ENCODE measurements around the gene KRT24. TPM values are rescaled to one million over a fixed set of nuclear protein-coding genes. Genes with fewer than 3 reads are reported as not detected.

Gene KRT24
- total RNA-seq, 1 experiment from 2014 or later, result not detected

DNA sequence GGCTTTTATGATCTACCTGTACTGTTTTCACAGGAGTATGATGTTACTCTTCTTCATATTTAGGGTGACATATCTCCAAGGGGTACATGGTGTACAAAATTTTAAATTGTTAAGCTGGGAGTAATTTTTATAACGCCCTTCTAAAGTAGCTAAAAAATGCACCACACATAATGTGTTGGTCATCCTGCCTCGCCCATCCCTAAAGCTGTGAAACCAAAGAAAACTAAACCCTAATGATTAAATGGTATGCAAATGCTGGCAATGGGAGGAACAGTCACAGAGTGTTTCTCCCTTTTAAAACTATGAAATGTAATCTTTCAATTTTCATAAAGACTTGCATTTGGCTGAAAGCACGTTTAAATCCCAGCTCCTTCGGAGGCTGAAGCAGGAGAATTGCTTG lies 2.0 kb upstream of the KRT24 start:
- H3K9me3 ChIP-seq (ENCODE audit: control insufficient read depth, insufficient read depth, low read depth, low read length), result no peaks in the 10 kb centered on the region
- TF ChIP-seq, protein P1, sequence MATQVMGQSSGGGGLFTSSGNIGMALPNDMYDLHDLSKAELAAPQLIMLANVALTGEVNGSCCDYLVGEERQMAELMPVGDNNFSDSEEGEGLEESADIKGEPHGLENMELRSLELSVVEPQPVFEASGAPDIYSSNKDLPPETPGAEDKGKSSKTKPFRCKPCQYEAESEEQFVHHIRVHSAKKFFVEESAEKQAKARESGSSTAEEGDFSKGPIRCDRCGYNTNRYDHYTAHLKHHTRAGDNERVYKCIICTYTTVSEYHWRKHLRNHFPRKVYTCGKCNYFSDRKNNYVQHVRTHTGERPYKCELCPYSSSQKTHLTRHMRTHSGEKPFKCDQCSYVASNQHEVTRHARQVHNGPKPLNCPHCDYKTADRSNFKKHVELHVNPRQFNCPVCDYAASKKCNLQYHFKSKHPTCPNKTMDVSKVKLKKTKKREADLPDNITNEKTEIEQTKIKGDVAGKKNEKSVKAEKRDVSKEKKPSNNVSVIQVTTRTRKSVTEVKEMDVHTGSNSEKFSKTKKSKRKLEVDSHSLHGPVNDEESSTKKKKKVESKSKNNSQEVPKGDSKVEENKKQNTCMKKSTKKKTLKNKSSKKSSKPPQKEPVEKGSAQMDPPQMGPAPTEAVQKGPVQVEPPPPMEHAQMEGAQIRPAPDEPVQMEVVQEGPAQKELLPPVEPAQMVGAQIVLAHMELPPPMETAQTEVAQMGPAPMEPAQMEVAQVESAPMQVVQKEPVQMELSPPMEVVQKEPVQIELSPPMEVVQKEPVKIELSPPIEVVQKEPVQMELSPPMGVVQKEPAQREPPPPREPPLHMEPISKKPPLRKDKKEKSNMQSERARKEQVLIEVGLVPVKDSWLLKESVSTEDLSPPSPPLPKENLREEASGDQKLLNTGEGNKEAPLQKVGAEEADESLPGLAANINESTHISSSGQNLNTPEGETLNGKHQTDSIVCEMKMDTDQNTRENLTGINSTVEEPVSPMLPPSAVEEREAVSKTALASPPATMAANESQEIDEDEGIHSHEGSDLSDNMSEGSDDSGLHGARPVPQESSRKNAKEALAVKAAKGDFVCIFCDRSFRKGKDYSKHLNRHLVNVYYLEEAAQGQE (IDR thresholded peaks at IDR 0.05; ENCODE audit: insufficient read depth in 1 of 2, low read depth in 2 of 2, low read length in 1 of 2), result no peak
- TF ChIP-seq POLR2AphosphoS5 (IDR thresholded peaks at IDR 0.05; ENCODE audit: low read depth, low read length), result no peak
- TF ChIP-seq, protein P2, sequence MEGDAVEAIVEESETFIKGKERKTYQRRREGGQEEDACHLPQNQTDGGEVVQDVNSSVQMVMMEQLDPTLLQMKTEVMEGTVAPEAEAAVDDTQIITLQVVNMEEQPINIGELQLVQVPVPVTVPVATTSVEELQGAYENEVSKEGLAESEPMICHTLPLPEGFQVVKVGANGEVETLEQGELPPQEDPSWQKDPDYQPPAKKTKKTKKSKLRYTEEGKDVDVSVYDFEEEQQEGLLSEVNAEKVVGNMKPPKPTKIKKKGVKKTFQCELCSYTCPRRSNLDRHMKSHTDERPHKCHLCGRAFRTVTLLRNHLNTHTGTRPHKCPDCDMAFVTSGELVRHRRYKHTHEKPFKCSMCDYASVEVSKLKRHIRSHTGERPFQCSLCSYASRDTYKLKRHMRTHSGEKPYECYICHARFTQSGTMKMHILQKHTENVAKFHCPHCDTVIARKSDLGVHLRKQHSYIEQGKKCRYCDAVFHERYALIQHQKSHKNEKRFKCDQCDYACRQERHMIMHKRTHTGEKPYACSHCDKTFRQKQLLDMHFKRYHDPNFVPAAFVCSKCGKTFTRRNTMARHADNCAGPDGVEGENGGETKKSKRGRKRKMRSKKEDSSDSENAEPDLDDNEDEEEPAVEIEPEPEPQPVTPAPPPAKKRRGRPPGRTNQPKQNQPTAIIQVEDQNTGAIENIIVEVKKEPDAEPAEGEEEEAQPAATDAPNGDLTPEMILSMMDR (IDR thresholded peaks at IDR 0.05), result no peak
- no peak for TF ChIP-seq TCF7L2 (IDR thresholded peaks at IDR 0.05; ENCODE audit: low read depth, low read length)
- no peak for TF ChIP-seq SIN3A (IDR thresholded peaks at IDR 0.05; ENCODE audit: borderline replicate concordance, insufficient read depth, low read depth, low read length)
- H3K4me1 ChIP-seq (ENCODE audit: control insufficient read depth, insufficient read depth, low read length), result no peaks in the 10 kb centered on the region
- CTCF ChIA-PET, result no interaction called here
- no peaks in the 10 kb centered on the region for H3K36me3 ChIP-seq (ENCODE audit: control insufficient read depth, insufficient read depth, low read length)
- no peak for ATAC-seq
- no peak overlapping the region for H3K27ac ChIP-seq (ENCODE audit: low read length)
- 0 out of 2 replicates have a peak, but pooled peaks cover 3% of the 10 kb centered on the region for H3K27me3 ChIP-seq (ENCODE audit: control insufficient read depth, insufficient read depth, low read length)
- DNase-seq (ENCODE audit: low read depth, low spot score), result no peak
- intact Hi-C loops (cut with micrococcal nuclease; ENCODE audit: unreplicated experiment), result no loop called here
- POLR2A ChIA-PET, result interaction anchor here (0.7 kb wide), 1 partner anchor 204 kb away, joined by 14 read pairs; the partner anchor contains the start of gene TNS4
- no TSS peak for BruUV-seq (replicated peaks)
- no peak overlapping the region for H3K4me3 ChIP-seq (ENCODE audit: low read depth in 2 of 2, low read length in 2 of 2)
- in situ Hi-C loops (cut with HindIII; ENCODE audit: low pct_unique_long_range_greater_than_20kb, low sequenced_read_pairs), result no loop called here

DNA sequence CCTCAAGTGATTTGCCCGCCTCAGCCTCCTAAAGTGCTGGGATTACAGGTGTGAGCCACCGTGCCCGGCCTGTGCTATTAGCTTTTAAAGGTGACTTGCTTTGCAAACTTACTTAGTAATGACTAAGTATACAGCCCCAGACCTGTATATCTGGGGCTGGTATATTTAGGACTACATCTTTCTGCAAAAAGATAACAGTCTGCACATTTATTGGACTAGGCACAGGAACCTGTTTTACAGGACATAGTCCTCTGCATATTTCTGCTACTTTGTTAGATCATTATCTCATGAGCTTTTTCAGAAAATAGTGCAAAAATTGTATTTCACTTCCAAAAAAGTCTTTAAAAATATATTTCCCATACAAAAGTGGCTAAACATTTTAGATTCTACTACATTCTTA lies 1.3 kb downstream of the KRT24 start:
- DNase-seq (ENCODE audit: low read depth, low spot score) (no peak), ATAC-seq (no peak)
- Histone ChIP-seq H3K9me3 (ENCODE audit: control insufficient read depth, insufficient read depth, low read depth, low read length) (no peaks in the 10 kb centered on the region), H3K4me3 (ENCODE audit: low read depth in 2 of 2, low read length in 2 of 2) (no peak overlapping the region), H3K4me1 (ENCODE audit: control insufficient read depth, insufficient read depth, low read length) (no peaks in the 10 kb centered on the region), H3K27ac (ENCODE audit: low read length) (no peak overlapping the region), H3K27me3 (ENCODE audit: control insufficient read depth, insufficient read depth, low read length) (peaks cover 7% of the 10 kb centered on the region; the same call in 1 of the 2 replicates), H3K36me3 (ENCODE audit: control insufficient read depth, insufficient read depth, low read length) (no peaks in the 10 kb centered on the region)
- ChIA-PET CTCF (no interaction called here), POLR2A (no interaction called here)
- in situ Hi-C loops (cut with HindIII; ENCODE audit: low pct_unique_long_range_greater_than_20kb, low sequenced_read_pairs) (no loop called here), intact Hi-C loops (cut with micrococcal nuclease; ENCODE audit: unreplicated experiment) (no loop called here)
- TF ChIP-seq POLR2AphosphoS5 (IDR thresholded peaks at IDR 0.05; ENCODE audit: low read depth, low read length) (no peak), SIN3A (IDR thresholded peaks at IDR 0.05; ENCODE audit: borderline replicate concordance, insufficient read depth, low read depth, low read length) (no peak), TCF7L2 (IDR thresholded peaks at IDR 0.05; ENCODE audit: low read depth, low read length) (no peak)
- TF ChIP-seq, protein P1 (IDR thresholded peaks at IDR 0.05; ENCODE audit: insufficient read depth in 1 of 2, low read depth in 2 of 2, low read length in 1 of 2), result no peak
- TF ChIP-seq, protein P2 (IDR thresholded peaks at IDR 0.05), result no peak
- BruUV-seq (replicated peaks), result no TSS peak

Data from Panc1 (cell line).